Activated CD8-positive, alpha-beta memory T cell treated with anti-CD3 and anti-CD28 coated beads, Interleukin-2, amount 50 U/mL, for 1 hour (primary cell): Measurements from ENCODE around the gene LMNB1.
"Not testable (repeated sequence)": the region's sequence is repeated elsewhere in the genome, so short reads cannot be mapped to it uniquely, and the experiment has no call there.

Experiments used
- DNase-seq: peaks from one replicate; pipeline ENCODE4 v3.0.0-alpha.2; 2020; ENCODE audit errors: extremely low read depth

The LMNB1 gene

GRCh38 chr5:126826619-126827215 is 49.8 kb downstream of the LMNB1 start:
- DNase-seq: no peak

DNA sequence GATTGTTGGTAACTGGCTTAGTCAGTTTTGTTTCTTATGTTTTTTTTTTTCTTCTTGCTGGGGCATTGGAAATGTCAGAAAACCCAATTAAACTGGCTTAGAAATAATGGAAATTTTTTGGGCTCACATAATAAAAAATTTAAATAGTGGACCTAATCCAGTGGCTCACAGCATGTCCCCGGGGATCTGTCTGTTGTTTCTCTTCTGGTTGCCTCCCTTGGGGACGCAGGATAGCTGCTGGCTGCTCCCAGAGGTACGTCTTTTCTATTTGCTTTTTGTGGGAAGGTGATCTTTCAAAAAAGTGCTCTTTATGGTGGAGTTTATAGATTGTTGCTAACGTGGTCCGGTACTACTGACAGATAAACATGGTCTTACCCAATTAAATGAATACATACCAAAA is 52.2 kb downstream of the LMNB1 start:
- DNase-seq: no peak

DNA sequence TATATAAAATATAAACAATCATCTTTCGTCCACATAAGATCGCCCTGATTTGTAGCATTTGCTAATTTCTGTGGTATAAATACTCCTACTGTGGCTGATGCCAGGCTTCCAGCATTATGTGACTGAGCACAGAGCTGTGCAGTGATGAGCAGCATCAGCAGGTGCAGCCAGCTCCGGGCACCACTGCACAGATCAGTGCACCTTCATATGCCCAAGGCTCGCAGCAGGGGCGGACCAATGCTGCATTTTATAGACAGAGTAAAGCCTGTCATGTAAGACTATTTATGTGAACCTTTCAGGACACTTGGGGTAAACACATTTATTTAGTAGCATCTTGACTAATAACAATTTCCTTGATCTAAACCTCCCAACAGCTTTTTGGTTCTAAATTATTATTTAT is 53.1 kb downstream of the LMNB1 start:
- no peak for DNase-seq

GRCh38 chr5:126831156-126831555 is 54.2 kb downstream of the LMNB1 start:
- DNase-seq: no peak

- DNase-seq: no peak
These were observed 59.8 kb downstream of the LMNB1 start for GRCh38 chr5:126836778-126837177.

DNA sequence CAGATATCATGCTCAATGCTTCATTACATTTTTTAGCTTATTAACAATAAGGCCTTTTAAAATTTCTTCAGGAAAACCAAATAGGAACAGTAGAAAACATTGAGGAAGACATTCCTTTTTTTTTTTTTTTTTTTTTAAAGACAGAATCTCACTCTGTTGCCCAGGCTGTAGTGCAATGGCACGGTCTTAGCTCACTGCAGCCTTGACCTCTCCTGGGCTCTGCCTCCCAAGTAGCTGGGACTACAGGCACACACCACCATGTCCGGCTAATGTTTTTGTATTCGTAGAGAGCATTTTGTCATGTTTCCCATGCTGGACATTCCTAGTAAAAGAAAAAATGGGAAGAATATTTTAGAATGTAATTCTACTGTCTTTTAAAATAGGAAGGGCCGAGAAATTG is 60.3 kb downstream of the LMNB1 start:
- no peak for DNase-seq

DNA sequence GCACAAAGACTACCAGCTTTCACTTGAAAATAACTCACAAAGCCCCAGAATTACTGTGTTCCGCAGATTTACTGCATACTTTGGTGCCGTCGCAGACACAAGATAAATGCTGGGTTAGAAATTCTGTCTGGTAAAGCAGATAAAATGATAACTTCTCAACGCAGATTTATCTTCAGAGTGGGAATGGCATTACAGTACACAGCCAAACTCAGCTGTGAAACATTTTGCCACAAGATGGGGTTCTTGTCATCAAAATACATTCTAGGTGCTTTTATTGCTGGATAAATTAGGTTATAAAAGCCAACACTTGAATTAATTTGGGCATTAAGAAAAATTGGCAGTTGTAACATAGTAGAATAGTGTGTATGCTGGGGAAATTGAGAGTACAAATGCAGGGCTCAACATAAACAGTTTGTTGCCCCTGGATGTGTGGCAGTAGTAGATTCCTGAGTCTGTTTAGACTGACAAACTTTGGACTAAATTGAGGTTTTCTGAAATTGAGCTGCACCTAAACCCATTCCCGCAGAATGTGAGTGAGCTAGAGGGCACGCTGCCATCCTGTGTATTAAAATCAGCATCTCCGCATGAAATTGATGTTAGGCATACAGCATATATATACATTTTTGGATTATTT is 61.1 kb downstream of the LMNB1 start:
- no peak for DNase-seq

GRCh38 chr5:126839407-126839806 is 62.5 kb downstream of the LMNB1 start:
- DNase-seq: not testable (repeated sequence)

- not testable (repeated sequence) for DNase-seq
These were observed 66.4 kb downstream of the LMNB1 start for GRCh38 chr5:126843375-126843774.

GRCh38 chr5:126845470-126846070 is 68.6 kb downstream of the LMNB1 start:
- DNase-seq: not testable (repeated sequence)

DNA sequence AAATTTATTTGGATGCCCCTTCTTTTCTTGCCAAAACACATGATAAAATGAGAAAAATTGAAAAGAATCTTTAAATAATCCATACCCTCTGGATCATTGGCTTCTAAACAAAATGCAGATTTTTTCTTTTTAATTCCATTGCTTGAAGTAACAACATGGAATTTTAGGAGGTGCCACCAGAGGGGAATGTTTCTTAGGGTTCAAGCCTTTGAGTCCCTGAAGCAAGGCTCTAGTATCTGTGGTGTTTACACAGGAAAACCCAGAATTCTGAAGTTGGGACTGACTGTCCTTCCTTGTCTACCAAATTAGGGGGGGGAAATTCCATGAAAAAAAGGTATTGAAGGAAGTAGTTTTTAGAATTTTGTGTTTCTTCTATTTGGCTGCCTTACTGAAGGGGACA is 69.4 kb downstream of the LMNB1 start:
- DNase-seq: no peak

DNA sequence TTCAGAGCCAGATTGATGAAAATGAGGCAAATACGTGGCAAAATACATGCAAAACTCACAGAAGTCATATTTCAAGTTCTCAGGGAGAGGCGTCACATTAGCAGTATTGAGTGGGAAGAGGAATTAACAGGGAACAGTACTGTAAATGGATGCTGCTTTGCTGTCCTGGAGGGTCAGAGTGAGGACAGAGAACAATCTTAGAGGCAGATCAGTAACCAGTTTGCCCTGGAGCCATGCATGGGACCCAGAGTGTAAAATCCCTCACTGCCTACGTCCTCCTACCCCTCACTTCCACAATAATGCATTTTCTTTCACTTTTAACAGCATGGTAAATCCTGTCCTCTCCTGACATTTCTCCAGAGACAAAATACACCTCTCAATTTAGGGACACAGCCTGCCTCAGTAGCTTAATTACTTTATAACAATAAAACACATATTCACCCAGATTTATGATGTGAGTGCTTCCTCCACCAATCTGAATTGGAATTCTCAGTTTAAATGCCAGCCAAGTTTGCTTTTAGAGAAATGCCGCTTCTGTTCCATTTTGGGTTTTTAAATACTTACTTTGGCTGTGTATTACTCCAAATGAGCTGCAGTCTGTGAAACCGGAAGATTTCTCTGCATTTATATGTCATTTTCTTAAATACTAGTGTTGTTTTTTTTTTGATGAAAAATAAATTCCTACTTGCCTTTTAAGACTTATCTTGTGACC is 70.0 kb downstream of the LMNB1 start:
- DNase-seq: no peak

DNA sequence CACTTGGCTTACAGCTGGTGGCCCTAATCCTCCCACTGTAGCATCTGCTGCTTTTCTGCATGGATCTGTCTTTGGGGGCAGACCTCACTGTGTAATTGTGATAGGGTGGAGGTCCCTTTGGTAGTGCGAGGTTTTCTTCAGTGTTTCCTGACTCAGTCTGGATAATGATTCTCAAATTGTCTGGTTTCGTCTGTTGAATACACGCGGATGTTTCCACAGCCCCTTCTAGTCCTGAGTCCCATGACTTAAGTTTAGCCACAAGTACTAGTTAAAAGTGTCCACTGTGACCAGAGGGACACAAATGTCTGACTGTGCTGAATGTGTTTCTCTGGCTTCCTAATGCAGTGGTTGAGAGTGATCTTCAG is 70.5 kb downstream of the LMNB1 start:
- DNase-seq: no peak

DNA sequence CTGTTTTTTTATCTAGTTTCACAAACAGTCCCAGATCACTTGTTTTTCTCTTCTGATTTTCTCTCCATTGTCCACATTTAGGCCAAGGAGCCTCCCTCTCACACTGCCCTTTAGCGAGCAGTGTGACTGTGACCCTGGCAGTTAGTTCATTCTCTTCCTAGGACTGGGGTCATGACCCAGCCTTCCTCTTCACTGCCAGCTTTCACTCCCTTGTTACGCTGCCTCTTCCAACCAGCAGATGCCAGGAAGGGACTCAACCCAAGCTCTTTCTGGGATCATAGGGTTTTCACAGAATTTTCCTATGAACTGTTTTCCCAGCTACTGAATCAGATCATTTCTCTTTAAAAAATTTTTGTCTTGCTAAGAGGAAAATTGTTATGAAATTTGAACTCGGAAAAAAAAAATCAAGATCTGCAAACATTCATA is 70.9 kb downstream of the LMNB1 start:
- DNase-seq: no peak

DNA sequence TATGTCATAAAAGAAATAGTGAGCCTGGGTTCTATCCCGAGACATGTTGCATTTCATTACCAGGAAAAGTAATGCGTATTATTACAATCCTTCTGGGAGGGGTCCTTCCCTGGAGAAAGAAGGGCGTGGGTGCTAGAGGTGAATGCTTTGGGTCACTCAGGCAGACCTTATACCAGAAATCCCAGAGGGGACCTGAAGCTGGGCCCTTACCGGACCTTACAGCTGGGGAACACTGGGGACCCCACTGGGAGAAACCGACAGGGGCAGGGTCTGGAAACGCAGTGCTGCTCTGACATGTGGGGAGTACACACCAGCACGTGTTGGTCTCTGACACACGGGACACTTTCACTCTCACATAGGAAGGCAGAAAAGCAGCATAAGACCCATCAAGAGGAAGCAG is 71.3 kb downstream of the LMNB1 start:
- no peak for DNase-seq

- no peak for DNase-seq
These were observed 72.3 kb downstream of the LMNB1 start for GRCh38 chr5:126849101-126849678.

GRCh38 chr5:126851501-126852011 is 74.6 kb downstream of the LMNB1 start:
- DNase-seq: no peak

DNA sequence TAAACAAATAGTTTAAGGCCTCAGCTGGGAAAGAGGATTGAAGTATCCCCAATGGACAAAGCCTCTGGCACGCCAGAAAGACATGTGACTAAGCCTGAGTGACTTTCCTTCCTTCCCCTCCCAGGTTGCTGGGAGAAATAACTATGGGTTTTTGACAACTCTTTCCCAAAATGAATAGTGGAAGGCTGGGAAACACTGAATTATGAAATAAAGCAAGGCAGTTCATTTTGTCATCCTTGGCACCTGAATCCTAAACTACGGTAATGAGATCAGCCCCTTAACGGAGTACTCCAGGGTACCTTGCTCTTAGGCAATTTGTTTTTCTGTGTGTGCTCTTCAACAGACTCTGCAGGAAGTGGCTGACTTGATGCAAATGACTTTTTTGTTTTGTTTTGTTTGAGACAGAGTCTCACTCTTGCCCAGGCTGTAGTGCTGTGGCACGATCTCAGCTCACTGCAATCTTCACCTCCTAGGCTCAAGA is 75.2 kb downstream of the LMNB1 start:
- DNase-seq: no peak

GRCh38 chr5:126852841-126853271 is 75.9 kb downstream of the LMNB1 start:
- DNase-seq: no peak

DNA sequence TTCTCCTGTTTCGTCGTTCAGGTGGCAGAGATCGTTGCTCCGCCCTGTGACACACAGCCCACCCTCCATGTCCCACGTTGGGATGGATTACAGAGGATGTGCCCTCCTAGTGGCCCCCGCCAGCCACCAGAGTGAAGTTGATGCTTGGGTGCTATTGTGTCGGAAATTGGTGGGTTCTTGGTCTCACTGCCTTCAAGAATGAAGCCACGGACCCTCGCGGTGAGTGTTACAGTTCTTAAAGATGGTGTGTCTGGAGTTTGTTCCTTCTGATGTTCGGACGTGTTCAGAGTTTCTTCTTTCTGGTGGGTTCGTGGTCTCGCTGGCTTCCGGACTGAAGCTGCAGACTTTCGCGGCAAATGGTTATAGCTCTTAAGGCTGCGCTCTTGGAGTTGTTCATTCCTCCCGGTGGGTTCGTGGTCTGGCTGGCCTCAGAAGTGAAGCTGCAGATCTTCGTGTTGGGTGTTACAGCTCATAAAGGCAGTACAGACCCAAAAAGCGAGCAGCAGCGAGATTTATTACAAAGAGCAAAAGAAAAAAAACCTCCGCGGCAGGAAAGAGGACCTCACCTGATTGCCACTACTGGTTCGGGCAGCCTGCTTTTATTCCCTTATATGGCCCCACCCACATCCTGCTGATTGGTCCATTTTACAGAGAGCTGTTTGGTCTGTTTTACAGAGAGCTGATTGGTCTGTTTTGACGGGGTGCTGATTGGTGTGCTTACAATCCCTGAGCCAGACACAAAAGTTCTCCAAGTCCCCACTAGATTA is 76.8 kb downstream of the LMNB1 start:
- not testable (repeated sequence) for DNase-seq

DNA sequence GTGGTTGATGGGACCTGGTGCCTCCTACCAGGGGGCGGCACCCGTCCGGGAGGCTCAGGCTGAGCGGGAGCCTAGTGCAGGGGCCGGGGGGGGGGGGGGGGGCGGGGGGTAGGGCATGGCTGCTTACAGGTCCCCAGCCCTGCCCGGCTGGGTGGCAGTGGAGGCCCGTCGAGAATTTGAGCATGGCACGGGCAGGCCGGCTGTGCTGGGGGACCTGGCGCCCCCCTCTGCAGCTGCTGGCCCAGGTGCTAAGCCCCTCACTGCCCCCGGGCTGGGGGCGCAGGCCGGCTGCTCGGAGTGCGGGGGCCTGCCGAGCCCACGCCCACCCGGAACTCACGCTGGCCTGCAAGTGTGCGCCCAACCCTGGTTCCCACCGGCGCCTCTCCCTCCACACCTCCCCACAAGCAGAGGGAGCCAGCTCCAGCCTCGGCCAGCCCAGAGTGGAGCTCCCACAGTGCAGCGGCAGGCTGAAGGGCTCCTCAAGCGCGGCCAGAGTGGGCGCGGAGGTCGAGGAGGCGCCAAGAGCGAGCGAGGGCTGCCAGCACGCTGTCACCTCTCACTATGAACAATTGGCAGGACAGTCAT is 77.7 kb downstream of the LMNB1 start:
- no peak for DNase-seq
